ENCODE measurements around the gene SBDS.
"Not testable (repeated sequence)": the region's sequence is repeated elsewhere in the genome, so short reads cannot be mapped to it uniquely, and the experiment has no call there.

SBDS gene

DNA sequence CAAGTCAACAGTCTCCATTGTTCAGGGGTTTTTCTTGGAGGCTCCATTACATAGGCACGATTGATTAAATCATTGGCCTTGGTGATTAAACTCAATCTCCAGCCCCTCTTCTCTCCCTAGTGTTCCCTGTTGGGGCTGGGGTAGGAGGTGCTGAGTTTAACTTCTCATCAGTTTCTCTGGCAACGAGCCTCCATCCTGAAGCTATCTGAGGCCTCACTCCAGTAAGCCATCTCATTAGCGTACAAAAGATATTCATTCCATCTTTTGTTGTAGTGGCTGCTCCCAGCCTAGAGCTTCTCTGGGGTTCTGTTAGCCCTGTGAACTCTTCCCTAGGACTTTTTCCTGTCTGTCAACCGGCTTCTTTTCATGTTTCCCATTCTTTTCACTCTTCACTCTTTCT lies 12.9 kb upstream of the SBDS start:
- TF ChIP-seq, protein P1, sequence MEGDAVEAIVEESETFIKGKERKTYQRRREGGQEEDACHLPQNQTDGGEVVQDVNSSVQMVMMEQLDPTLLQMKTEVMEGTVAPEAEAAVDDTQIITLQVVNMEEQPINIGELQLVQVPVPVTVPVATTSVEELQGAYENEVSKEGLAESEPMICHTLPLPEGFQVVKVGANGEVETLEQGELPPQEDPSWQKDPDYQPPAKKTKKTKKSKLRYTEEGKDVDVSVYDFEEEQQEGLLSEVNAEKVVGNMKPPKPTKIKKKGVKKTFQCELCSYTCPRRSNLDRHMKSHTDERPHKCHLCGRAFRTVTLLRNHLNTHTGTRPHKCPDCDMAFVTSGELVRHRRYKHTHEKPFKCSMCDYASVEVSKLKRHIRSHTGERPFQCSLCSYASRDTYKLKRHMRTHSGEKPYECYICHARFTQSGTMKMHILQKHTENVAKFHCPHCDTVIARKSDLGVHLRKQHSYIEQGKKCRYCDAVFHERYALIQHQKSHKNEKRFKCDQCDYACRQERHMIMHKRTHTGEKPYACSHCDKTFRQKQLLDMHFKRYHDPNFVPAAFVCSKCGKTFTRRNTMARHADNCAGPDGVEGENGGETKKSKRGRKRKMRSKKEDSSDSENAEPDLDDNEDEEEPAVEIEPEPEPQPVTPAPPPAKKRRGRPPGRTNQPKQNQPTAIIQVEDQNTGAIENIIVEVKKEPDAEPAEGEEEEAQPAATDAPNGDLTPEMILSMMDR (IDR thresholded peaks at IDR 0.05) = no peak

DNA sequence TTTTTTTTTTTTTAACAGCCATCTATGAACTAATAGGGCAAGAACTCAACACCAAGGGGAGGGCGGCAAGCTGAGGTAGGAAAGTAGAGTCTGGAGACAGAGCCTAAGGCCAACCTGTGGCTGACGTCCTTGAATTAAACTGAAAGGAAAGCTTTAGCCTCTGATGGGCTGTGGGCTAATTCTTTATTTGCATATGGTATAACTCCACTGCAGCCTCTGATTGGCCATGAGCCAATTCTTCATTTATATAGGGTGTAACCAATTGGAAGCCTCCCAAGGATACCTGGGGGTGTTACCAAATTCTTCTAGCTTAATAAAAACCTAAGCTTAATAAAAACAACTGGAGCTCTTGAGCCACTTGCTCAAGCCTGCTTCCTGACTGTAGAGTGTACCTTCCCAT lies 11.6 kb upstream of the SBDS start:
- TF ChIP-seq, protein P1 (IDR thresholded peaks at IDR 0.05) = no peak

DNA sequence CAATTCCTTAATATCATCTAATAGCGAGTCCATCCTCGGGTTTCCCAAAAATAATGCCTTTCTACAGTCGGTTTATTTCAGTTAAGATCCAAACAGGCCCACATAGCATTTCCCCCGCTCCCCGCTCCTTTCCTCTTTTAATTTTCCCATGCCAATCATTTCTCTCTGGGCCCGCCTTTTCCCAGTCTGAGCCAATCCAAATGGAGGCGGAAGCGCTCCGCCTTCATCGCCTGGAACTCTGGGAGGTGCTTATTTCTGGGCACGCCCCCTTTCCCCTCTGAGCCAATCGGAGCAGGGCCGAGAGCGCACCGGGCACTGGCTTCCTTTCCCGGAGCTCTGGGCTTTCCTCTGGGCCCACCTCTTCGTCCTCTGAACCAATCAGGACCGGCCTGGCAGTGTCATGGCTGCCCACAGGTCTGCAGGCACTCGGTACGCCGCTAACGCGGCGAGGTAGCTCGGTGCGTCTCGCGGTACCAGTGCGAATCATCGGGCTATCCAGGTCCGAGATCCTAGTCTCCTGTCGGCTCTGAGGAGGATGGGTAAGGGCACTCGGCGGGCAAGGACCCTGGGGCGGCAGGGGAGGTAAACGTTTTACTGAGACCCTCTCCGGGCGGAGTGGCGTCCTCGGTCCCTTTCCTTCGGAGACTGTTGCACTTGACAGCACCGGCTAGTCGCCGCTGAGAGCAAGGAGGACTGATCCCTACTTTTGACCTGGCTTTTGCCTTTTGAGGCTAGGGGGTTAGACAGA lies 1.2 kb upstream of the SBDS start, which contains the start of gene TYW1:
TYW1 (plus strand) TSS at position 390 of the 748 bp plus-strand sequence; CDS start at position 536, 146 bp downstream.
- TF ChIP-seq, protein P1 (IDR thresholded peaks at IDR 0.05) = not testable (repeated sequence)

DNA sequence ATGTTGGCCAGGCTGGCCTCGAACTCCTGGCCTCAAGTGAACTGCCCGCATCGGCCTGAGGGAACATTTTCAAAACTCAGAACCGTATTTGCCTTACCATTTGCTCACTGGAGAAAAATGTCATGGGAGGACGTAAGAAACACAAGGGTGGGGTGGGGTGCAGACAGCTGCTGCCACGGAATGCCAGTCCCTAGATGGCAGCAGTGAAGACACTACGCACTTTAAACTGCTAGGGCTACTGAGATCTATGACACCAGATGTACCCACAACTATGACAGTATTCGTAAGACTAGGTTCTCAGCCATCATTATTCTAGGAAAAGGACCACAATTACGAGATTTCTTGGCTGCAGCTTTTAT lies 716 bp downstream of the SBDS start:
- TF ChIP-seq, protein P1 (IDR thresholded peaks at IDR 0.05) = peak; percentile 57

DNA sequence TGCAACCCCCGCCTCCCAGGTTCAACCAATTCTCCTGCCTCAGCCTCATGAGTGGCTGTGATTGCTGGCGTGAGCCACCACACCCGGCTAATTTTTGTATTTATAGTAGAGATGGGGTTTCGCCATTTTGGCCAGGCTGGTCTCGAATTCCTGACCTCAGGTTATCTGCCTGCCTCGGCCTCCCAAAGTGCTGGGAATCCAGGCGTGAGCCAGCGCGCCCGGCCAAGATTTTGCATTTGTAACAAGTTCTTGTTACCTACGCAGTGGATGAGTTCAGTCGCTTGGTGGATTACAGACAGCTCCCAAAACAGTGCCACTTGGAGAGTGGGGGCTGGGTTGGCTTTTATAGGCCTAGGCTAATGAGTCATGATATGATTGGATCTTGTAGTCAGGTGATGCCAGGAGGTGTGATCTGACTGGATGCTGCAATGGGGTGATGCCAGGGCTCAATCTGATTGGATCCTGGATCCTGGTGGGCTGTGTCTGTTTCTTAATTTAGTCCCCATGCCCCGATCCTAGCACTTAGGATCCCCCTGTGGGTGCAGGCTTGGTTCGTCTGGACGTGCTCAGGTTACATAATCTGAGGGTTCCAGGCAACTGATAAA lies 20.3 kb downstream of the SBDS start:
- TF ChIP-seq, protein P1 (IDR thresholded peaks at IDR 0.05) = no peak

DNA sequence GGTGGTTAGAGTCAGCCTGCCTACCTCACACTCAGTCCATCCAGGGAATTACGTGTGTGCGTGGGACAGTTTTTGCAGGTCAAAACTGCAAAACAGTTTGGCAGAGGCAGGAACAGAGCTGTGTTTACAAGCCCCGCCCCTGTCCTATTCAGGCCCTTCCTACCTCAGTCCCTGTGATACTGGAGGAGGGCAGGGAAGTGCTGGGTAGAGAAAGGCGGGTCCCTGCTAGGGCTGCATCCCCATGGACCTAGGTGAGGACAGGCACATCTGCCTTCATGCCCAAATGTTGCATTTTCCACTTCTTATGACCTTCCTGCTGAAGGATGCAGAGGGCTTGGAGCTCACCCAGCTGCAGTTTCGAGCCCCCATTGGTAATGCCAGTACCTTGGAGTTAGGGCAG lies 25.1 kb downstream of the SBDS start:
- TF ChIP-seq, protein P1 (IDR thresholded peaks at IDR 0.05) = no peak

DNA sequence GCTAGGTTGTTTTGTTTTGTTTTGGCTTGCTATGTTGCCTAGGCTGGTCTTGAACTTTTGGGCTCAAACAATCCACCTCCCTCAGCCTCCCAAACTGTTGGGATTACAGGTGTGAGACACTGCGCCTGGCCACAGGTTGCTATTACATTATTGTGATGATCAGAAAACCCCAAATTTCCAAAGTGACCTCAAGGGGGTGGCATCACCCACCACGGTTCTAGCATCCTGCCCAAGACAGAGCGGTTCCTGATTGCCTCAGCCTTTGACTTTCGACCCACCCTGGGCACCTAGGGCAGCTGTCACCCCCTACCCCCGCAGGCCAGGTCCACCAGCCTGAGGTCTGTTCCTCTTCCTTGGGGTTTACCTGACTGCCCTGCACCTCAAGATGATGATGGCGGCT lies 28.4 kb downstream of the SBDS start:
- TF ChIP-seq, protein P1 (IDR thresholded peaks at IDR 0.05) = no peak
